GM12878 (cell line): ENCODE results near the gene PPP2R5B. TPM values are rescaled to one million over a fixed set of nuclear protein-coding genes. Genes with fewer than 3 reads are reported as not detected.

ENCODE experiments used
- ATAC-seq: fragments of 200-7000 bp; cut with Tn5 transposase; 3 replicates; pipeline ENCODE4 v1.9.1; 2020; ENCODE audit warnings: mild to moderate bottlenecking, moderate library complexity
- BruUV-seq: library from RNA; stranded (reverse); fragments of 400-500 nt; replicated peaks from 2 replicates; lab custom pipeline; 2021; lab: Mats Ljungman, UMichigan
- CTCF ChIA-PET: fragments of 300-600 bp; sonication (Branson Sonifier 250); formaldehyde crosslinking; extraction: SDS; loops from one replicate; lab custom pipeline; 2021; ENCODE audit warnings: inconsistent platforms; lab: Yijun Ruan, JAX
- POLR2A ChIA-PET: fragments of 350-600 bp; formaldehyde crosslinking; extraction: SDS; loops from one replicate; lab custom pipeline; 2021; ENCODE audit warnings: inconsistent platforms; lab: Charles Lee
- RAD21 ChIA-PET: fragments of 300-600 bp; sonication (Branson Sonifier 250); formaldehyde crosslinking; loops from one replicate; lab custom pipeline; 2023; ENCODE audit warnings: antibody characterized with exemption; ENCODE audit not compliant: unreplicated experiment; lab: Charles Lee
- SMC1A ChIA-PET: fragments of 300-600 bp; sonication (Branson Sonifier 250); formaldehyde crosslinking; loops from one replicate; lab custom pipeline; 2023; ENCODE audit not compliant: unreplicated experiment, uncharacterized antibody; lab: Charles Lee
- DNase-seq: peaks from one replicate; pipeline ENCODE4 v3.0.0-alpha.2; 2011; ENCODE audit warnings: low read depth, low spot score
- FAIRE-seq: peaks from 3 replicates; lab custom pipeline; 2011; peaks lifted over from hg19 to GRCh38; lab: Jason Lieb, UNC
- H2AFZ ChIP-seq: 2 replicates; pipeline ENCODE4 v1.6.0; 2011; ENCODE audit warnings: low read depth, low read length, control low read depth; ENCODE audit not compliant: control insufficient read depth
- H3K27ac ChIP-seq: 2 replicates; pipeline ENCODE4 v1.5.1; 2011; ENCODE audit warnings: control low read depth; ENCODE audit not compliant: control insufficient read depth, insufficient read depth
- H3K27me3 ChIP-seq, 2 experiments: replicated peaks in 1 of 2; 2 replicates each; pipeline versions ENCODE4 v1.6.0 to v1.6.1; 2011; ENCODE audit warnings: low read length in 1 of 2; ENCODE audit not compliant: control insufficient read depth in 2 of 2, insufficient read depth in 2 of 2
- H3K36me3 ChIP-seq, 2 experiments: 2 replicates each; pipeline ENCODE4 v1.5.1; 2011; ENCODE audit warnings: low read length in 1 of 2; ENCODE audit not compliant: control insufficient read depth in 2 of 2, insufficient read depth in 2 of 2
- H3K4me1 ChIP-seq: 2 replicates; pipeline ENCODE4 v1.6.1; 2011; ENCODE audit warnings: mild to moderate bottlenecking, low read length, moderate library complexity, mixed read lengths; ENCODE audit not compliant: control insufficient read depth, insufficient read depth
- H3K4me2 ChIP-seq: 2 replicates; pipeline ENCODE4 v1.6.0; 2011; ENCODE audit warnings: control low read depth; ENCODE audit not compliant: control insufficient read depth, insufficient read depth
- H3K4me3 ChIP-seq: fragments of 200-600 bp; sonication (generic); 2 replicates; pipeline ENCODE4 v1.5.1; 2016
- H3K79me2 ChIP-seq: 2 replicates; pipeline ENCODE4 v1.6.0; 2011; ENCODE audit warnings: low read length; ENCODE audit not compliant: control insufficient read depth, insufficient read depth
- H3K9ac ChIP-seq: 2 replicates; pipeline ENCODE4 v1.8.0; 2011; ENCODE audit warnings: low read length, control low read depth, mixed read lengths; ENCODE audit not compliant: control insufficient read depth, insufficient read depth
- H3K9me3 ChIP-seq: replicated peaks from 3 replicates; pipeline ENCODE4 v1.5.1; 2011; ENCODE audit warnings: mild to moderate bottlenecking, low read length; ENCODE audit not compliant: control insufficient read depth, insufficient read depth
- H4K20me1 ChIP-seq: 2 replicates; pipeline ENCODE4 v1.6.0; 2011; ENCODE audit not compliant: control insufficient read depth, insufficient read depth
- BHLHE40 ChIP-seq, 2 experiments: fragments of 450-650 bp in 1 of 2; IDR thresholded peaks; 2 replicates each; pipeline ENCODE4 v1.6.1; 2011 to 2017; ENCODE audit warnings: low read depth in 2 of 2, borderline replicate concordance in 1 of 2, improper control_type of control experiment in 1 of 2, low read length in 1 of 2, mild to moderate bottlenecking in 1 of 2
- CREM ChIP-seq: IDR thresholded peaks from 2 replicates; pipeline ENCODE4 v1.6.1; 2014; ENCODE audit warnings: antibody characterized with exemption, low read depth
- HDGF ChIP-seq: fragments of 450-650 bp; IDR thresholded peaks from 2 replicates; pipeline ENCODE4 v1.6.1; 2016; ENCODE audit warnings: antibody characterized with exemption
- HSF1 ChIP-seq: fragments of 150-350 bp; IDR thresholded peaks from 2 replicates; pipeline ENCODE4 v1.6.1; 2014; ENCODE audit warnings: mild to moderate bottlenecking, low read depth, low read length
- MAX ChIP-seq: IDR thresholded peaks from 2 replicates; pipeline ENCODE4 v1.6.1; 2012; ENCODE audit warnings: low read depth, low read length, improper control_type of control experiment
- MLLT1 ChIP-seq: fragments of 450-650 bp; IDR thresholded peaks from 2 replicates; pipeline ENCODE4 v1.6.1; 2016; ENCODE audit warnings: mild to moderate bottlenecking
- MTA3 ChIP-seq: IDR thresholded peaks from 2 replicates; pipeline ENCODE4 v1.6.1; 2012; ENCODE audit warnings: low read length, inconsistent platforms, borderline replicate concordance
- NBN ChIP-seq: fragments of 450-650 bp; IDR thresholded peaks from 2 replicates; pipeline ENCODE4 v1.6.1; 2016
- PAX5 ChIP-seq: IDR thresholded peaks from 2 replicates; pipeline ENCODE4 v1.6.1; 2011; ENCODE audit warnings: low read depth, low read length, borderline replicate concordance
- PAX8 ChIP-seq: fragments of 450-650 bp; IDR thresholded peaks from 2 replicates; pipeline ENCODE4 v1.6.1; 2017; ENCODE audit warnings: mild to moderate bottlenecking, moderate library complexity
- RAD51 ChIP-seq: fragments of 450-650 bp; IDR thresholded peaks from 2 replicates; pipeline ENCODE4 v1.6.1; 2016; ENCODE audit warnings: moderate library complexity, mild to moderate bottlenecking, inconsistent platforms
- SREBF2 ChIP-seq: IDR thresholded peaks from 2 replicates; pipeline ENCODE4 v1.6.1; 2012; ENCODE audit warnings: mild to moderate bottlenecking, low read length
- SUZ12 ChIP-seq: fragments of 200-600 bp; sonication (generic); IDR thresholded peaks from one replicate; pipeline ENCODE4 v1.6.1; 2018; ENCODE audit warnings: antibody characterized with exemption, mild to moderate bottlenecking; ENCODE audit not compliant: unreplicated experiment
- ZBTB40 ChIP-seq: fragments of 450-650 bp; IDR thresholded peaks from 2 replicates; pipeline ENCODE4 v1.6.1; 2016; ENCODE audit warnings: mild to moderate bottlenecking, moderate library complexity, borderline replicate concordance
- WGBS: methylation state at CpG from one replicate; pipeline ENCODE4 v1.1.6; 2016; ENCODE audit warnings: low lambda C conversion rate; ENCODE audit not compliant: insufficient replicate concordance, insufficient coverage; ENCODE audit errors: missing lambda C conversion rate; 5-methylcytosine and 5-hydroxymethylcytosine counted together
- in situ Hi-C: fragments of 300-500 bp; cut with MboI; formaldehyde crosslinking; loops from 9 replicates; pipeline ENCODE4 v1.14.3; 2018; ENCODE audit warnings: mixed read lengths
- intact Hi-C: fragments of 100-400 bp; cut with micrococcal nuclease; formaldehyde crosslinking; loops from one replicate; pipeline ENCODE4 v1.14.2; 2022; ENCODE audit not compliant: unreplicated experiment
- polyA plus RNA-seq, 11 experiments: library from polyadenylated mRNA; depleted of rRNA in 4 of 11; unstranded in 6 of 11; stranded (reverse) in 5 of 11; fragments of >200 nt; fragmentation: Nextera tagmentation in 4 of 11; fragmentation: Illumina TruSeq in 1 of 11; extraction: Ambion mirVana in 4 of 11; extraction: Trizol in 1 of 11; gene quantifications; 1 replicate in 1 of 11; 2 replicates in 10 of 11; pipeline versions ENCODE4 v1.2.1 to v1.2.3, GENCODE V29; 2011 to 2016; ENCODE audit warnings: inconsistent platforms in 2 of 11, missing spikeins in 2 of 11, low read depth in 1 of 11
- total RNA-seq, 4 experiments: library from RNA; depleted of rRNA in 3 of 4; stranded (reverse); fragments of >200 nt in 3 of 4; fragmentation: Illumina TruSeq in 1 of 4; extraction: Trizol in 1 of 4; gene quantifications; 2 replicates each; pipeline versions ENCODE4 v1.2.1 to v1.2.3, GENCODE V29; 2013 to 2021

Gene PPP2R5B
- total and polyA plus RNA-seq, 10 of the 15 experiments (the other 5 are each of a cell fraction or from before 2014, with no cell fraction given), result 0.08 to 6.7 (median 2.0) TPM

GRCh38 chr11:64916775-64917662 lies 7.5 kb upstream of the PPP2R5B start, which contains the start of gene ATG2A (continued):
- peak; percentile 86 for TF ChIP-seq SREBF2

GRCh38 chr11:64917663-64917995 lies 6.9 kb upstream of the PPP2R5B start:
- ChIA-PET RAD21 (interaction anchor here (0.7 kb wide), 1 partner anchor 58 kb away, joined by 3 read pairs; no protein-coding TSS in a partner anchor), SMC1A (interaction anchor here (0.8 to 1.8 kb wide), 4 partner anchors 45 to 79 kb away, joined by 3 to 19 read pairs (median 4); partner anchors contain the start of gene BATF2), POLR2A (interaction anchor here (0.6 to 1.4 kb wide), 6 partner anchors 9 to 136 kb away, joined by 3 to 4 read pairs (median 3); no protein-coding TSS in a partner anchor), CTCF (interaction anchor here (0.6 to 2.3 kb wide), 12 partner anchors 9 to 200 kb away, joined by 3 to 18 read pairs (median 3); partner anchors contain the start of genes BATF2 and ZNHIT2)
- Histone ChIP-seq H3K4me1 (peaks cover 6% of the 10 kb centered on the region), H3K9ac (peak overlapping the region; percentile 36; the same call in 1 of the 2 replicates), H3K27ac (peak overlapping the region; percentile 5; the same call in 1 of the 2 replicates), H3K27me3 (no peaks in the 10 kb centered on the region), H4K20me1 (no peaks in the 10 kb centered on the region), H3K9me3 (no peaks in the 10 kb centered on the region), H2AFZ (peak overlapping the region; percentile 58), H3K79me2 (peaks cover 11% of the 10 kb centered on the region), H3K4me3 (peak overlapping the region; percentile 77), H3K4me2 (peak overlapping the region; percentile 23), H3K36me3 (no peaks in the 10 kb centered on the region)
- 0% methylated on average over 6 of the region's 6 CpGs for WGBS
- intact Hi-C loops, result loop anchor here (5.0 kb wide), 1 partner anchor 195 kb away; the partner anchor contains the start of gene TM7SF2
- no peak for DNase-seq
- no peak for ATAC-seq
- FAIRE-seq, result no peak
- in situ Hi-C loops, result no loop called here
- TSS peak; percentile 96 for BruUV-seq
- TF ChIP-seq NBN (no peak), ZBTB40 (peak; percentile 52; the same call in 1 of the 2 replicates), MAX (no peak), PAX8 (no peak), MLLT1 (peak; percentile 69), SUZ12 (no peak), HDGF (no peak), BHLHE40 (IDR thresholded peaks at IDR 0.05; ENCODE audit: borderline replicate concordance in 1 of 2, low read depth in 2 of 2, low read length in 1 of 2) (no peak), MTA3 (no peak), CREM (no peak), RAD51 (peak; percentile 32; the same call in 1 of the 2 replicates), HSF1 (no peak), PAX5 (no peak)
